ENCODE data around the gene CTNNAL1.
"Not testable (repeated sequence)": the region's sequence is repeated elsewhere in the genome, so short reads cannot be mapped to it uniquely, and the experiment has no call there.

The CTNNAL1 gene

GRCh38 chr9:108903420-108904103, 109.7 kb downstream of the CTNNAL1 start:
- H3K27ac ChIP-seq (ENCODE audit: insufficient read depth in 1 of 2, low read depth in 1 of 2, low read length in 2 of 2, poor library complexity in 1 of 2, severe bottlenecking in 2 of 2), result no peak overlapping the region
- WGBS (ENCODE audit: insufficient coverage), result 100% methylated on average over 2 of the region's 2 CpGs
- ChIA-PET CTCF (no interaction called here), POLR2A (no interaction called here)
- no peaks in the 10 kb centered on the region for H3K4me1 ChIP-seq (ENCODE audit: control extremely low read depth in 1 of 4, control insufficient read depth in 4 of 4, insufficient read depth in 4 of 4, low read length in 3 of 4)
- DNase-seq, result no peak
- H3K4me3 ChIP-seq (ENCODE audit: control insufficient read depth in 1 of 7, extremely low read depth in 1 of 7, insufficient read depth in 4 of 7, low read depth in 2 of 7, low read length in 6 of 7), result no peak overlapping the region
- H3K27me3 ChIP-seq (replicated peaks in 2 of 5; ENCODE audit: control insufficient read depth in 4 of 5, insufficient read depth in 5 of 5, low read length in 4 of 5), result no peaks in the 10 kb centered on the region
- H3K9me3 ChIP-seq (ENCODE audit: control extremely low read depth in 1 of 5, control insufficient read depth in 4 of 5, insufficient read depth in 2 of 5, low read depth in 1 of 5, low read length in 4 of 5), result no peaks in the 10 kb centered on the region
- peaks cover 20 to 82% (median 60%) of the 10 kb centered on the region in 4 experiments for H3K36me3 ChIP-seq (ENCODE audit: control insufficient read depth in 4 of 4, insufficient read depth in 4 of 4, low read length in 3 of 4)

- Histone ChIP-seq H3K36me3 (ENCODE audit: control insufficient read depth in 4 of 4, insufficient read depth in 4 of 4, low read length in 3 of 4) (peaks cover 15 to 83% (median 56%) of the 10 kb centered on the region in 4 experiments), H3K27me3 (replicated peaks in 2 of 5; ENCODE audit: control insufficient read depth in 4 of 5, insufficient read depth in 5 of 5, low read length in 4 of 5) (no peaks in the 10 kb centered on the region), H3K4me1 (ENCODE audit: control extremely low read depth in 1 of 4, control insufficient read depth in 4 of 4, insufficient read depth in 4 of 4, low read length in 3 of 4) (no peaks in the 10 kb centered on the region), H3K9me3 (ENCODE audit: control extremely low read depth in 1 of 5, control insufficient read depth in 4 of 5, insufficient read depth in 2 of 5, low read depth in 1 of 5, low read length in 4 of 5) (no peaks in the 10 kb centered on the region), H3K27ac (ENCODE audit: insufficient read depth in 1 of 2, low read depth in 1 of 2, low read length in 2 of 2, poor library complexity in 1 of 2, severe bottlenecking in 2 of 2) (no peak overlapping the region), H3K4me3 (ENCODE audit: control insufficient read depth in 1 of 7, extremely low read depth in 1 of 7, insufficient read depth in 4 of 7, low read depth in 2 of 7, low read length in 6 of 7) (no peak overlapping the region)
- ChIA-PET CTCF (interaction anchor here (1.4 kb wide), 1 partner anchor 52 kb away, joined by 3 read pairs; no protein-coding TSS in a partner anchor), POLR2A (no interaction called here)
- DNase-seq, result no peak
- 97% methylated on average over 5 of the region's 5 CpGs for WGBS (ENCODE audit: insufficient coverage)
These were observed 113.1 kb downstream of the CTNNAL1 start for GRCh38 chr9:108900176-108900575.

DNA sequence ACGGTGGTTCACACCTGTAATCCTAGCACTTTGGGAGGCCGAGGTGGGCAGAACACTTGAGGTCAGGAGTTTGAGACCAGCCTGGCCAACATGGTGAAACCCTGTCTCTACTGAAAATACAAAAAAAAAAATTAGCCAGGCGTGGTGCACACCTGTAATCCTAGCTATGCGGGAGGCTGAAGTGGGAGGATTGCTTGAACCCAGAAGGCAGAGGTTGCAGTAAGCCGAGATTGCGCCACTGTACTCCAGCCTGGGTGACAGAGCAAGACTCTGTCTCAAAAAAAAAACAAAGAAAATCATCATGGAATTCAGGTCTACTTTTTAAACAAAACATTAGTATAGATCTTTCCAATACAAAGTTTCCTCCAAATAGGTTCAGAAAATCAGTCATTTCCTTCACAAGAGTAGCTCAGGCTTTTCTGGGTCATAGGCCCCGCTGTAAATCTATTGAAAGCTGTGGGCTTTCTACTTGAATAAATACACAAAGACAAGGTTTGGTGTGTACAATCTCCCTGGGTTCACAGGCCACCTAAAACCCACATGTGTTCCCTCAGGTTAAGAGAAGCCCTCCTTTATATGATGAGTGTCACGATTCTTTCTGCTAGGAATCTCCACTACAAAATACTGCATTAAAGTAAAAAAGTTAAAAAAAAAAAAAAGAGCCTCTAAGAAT, 114.1 kb downstream of the CTNNAL1 start:
- CTCF ChIA-PET, result interaction anchor here (0.6 to 1.4 kb wide), 3 partner anchors 10 to 1713 kb away, joined by 3 read pairs; no protein-coding TSS in a partner anchor
- peaks cover 20 to 91% (median 56%) of the 10 kb centered on the region in 4 experiments for H3K36me3 ChIP-seq (ENCODE audit: control insufficient read depth in 4 of 4, insufficient read depth in 4 of 4, low read length in 3 of 4)
- POLR2A ChIA-PET; H3K4me1 ChIP-seq (ENCODE audit: control extremely low read depth in 1 of 4, control insufficient read depth in 4 of 4, insufficient read depth in 4 of 4, low read length in 3 of 4); H3K4me3 ChIP-seq (ENCODE audit: control insufficient read depth in 1 of 7, extremely low read depth in 1 of 7, insufficient read depth in 4 of 7, low read depth in 2 of 7, low read length in 6 of 7); H3K27ac ChIP-seq (ENCODE audit: insufficient read depth in 1 of 2, low read depth in 1 of 2, low read length in 2 of 2, poor library complexity in 1 of 2, severe bottlenecking in 2 of 2); H3K9me3 ChIP-seq (ENCODE audit: control extremely low read depth in 1 of 5, control insufficient read depth in 4 of 5, insufficient read depth in 2 of 5, low read depth in 1 of 5, low read length in 4 of 5); H3K27me3 ChIP-seq (replicated peaks in 2 of 5; ENCODE audit: control insufficient read depth in 4 of 5, insufficient read depth in 5 of 5, low read length in 4 of 5); DNase-seq: not testable (repeated sequence)
- WGBS (ENCODE audit: insufficient coverage), result 98% methylated on average over 7 of the region's 8 CpGs

- Histone ChIP-seq H3K4me1 (ENCODE audit: control extremely low read depth in 1 of 4, control insufficient read depth in 4 of 4, insufficient read depth in 4 of 4, low read length in 3 of 4) (no peaks in the 10 kb centered on the region), H3K36me3 (ENCODE audit: control insufficient read depth in 4 of 4, insufficient read depth in 4 of 4, low read length in 3 of 4) (peaks cover 25 to 93% (median 54%) of the 10 kb centered on the region in 4 experiments), H3K9me3 (ENCODE audit: control extremely low read depth in 1 of 5, control insufficient read depth in 4 of 5, insufficient read depth in 2 of 5, low read depth in 1 of 5, low read length in 4 of 5) (no peaks in the 10 kb centered on the region), H3K4me3 (ENCODE audit: control insufficient read depth in 1 of 7, extremely low read depth in 1 of 7, insufficient read depth in 4 of 7, low read depth in 2 of 7, low read length in 6 of 7) (no peak overlapping the region), H3K27ac (ENCODE audit: insufficient read depth in 1 of 2, low read depth in 1 of 2, low read length in 2 of 2, poor library complexity in 1 of 2, severe bottlenecking in 2 of 2) (no peak overlapping the region), H3K27me3 (replicated peaks in 2 of 5; ENCODE audit: control insufficient read depth in 4 of 5, insufficient read depth in 5 of 5, low read length in 4 of 5) (no peaks in the 10 kb centered on the region)
- no CpG with 5 or more reads among the region's 2 CpGs for WGBS (ENCODE audit: insufficient coverage)
- POLR2A ChIA-PET, result no interaction called here
- no peak for DNase-seq
- CTCF ChIA-PET, result no interaction called here
These were observed 115.8 kb downstream of the CTNNAL1 start for GRCh38 chr9:108897324-108898096.

- 100% methylated on average over 2 of the region's 4 CpGs for WGBS (ENCODE audit: insufficient coverage)
- no peak overlapping the region for H3K27ac ChIP-seq (ENCODE audit: insufficient read depth in 1 of 2, low read depth in 1 of 2, low read length in 2 of 2, poor library complexity in 1 of 2, severe bottlenecking in 2 of 2)
- ChIA-PET CTCF (no interaction called here), POLR2A (no interaction called here)
- H3K36me3 ChIP-seq (ENCODE audit: control insufficient read depth in 4 of 4, insufficient read depth in 4 of 4, low read length in 3 of 4), result peaks cover 29 to 92% (median 57%) of the 10 kb centered on the region in 4 experiments
- DNase-seq, result no peak
- no peak overlapping the region for H3K4me3 ChIP-seq (ENCODE audit: control insufficient read depth in 1 of 7, extremely low read depth in 1 of 7, insufficient read depth in 4 of 7, low read depth in 2 of 7, low read length in 6 of 7)
- no peaks in the 10 kb centered on the region for H3K27me3 ChIP-seq (replicated peaks in 2 of 5; ENCODE audit: control insufficient read depth in 4 of 5, insufficient read depth in 5 of 5, low read length in 4 of 5)
- no peaks in the 10 kb centered on the region for H3K9me3 ChIP-seq (ENCODE audit: control extremely low read depth in 1 of 5, control insufficient read depth in 4 of 5, insufficient read depth in 2 of 5, low read depth in 1 of 5, low read length in 4 of 5)
- H3K4me1 ChIP-seq (ENCODE audit: control extremely low read depth in 1 of 4, control insufficient read depth in 4 of 4, insufficient read depth in 4 of 4, low read length in 3 of 4), result no peaks in the 10 kb centered on the region
These were observed 118.9 kb downstream of the CTNNAL1 start for GRCh38 chr9:108894225-108894997.
